ENCODE measurements around the gene NCR2. TPM values are rescaled to one million over a fixed set of nuclear protein-coding genes. Genes with fewer than 3 reads are reported as not detected.

NCR2 gene
- total RNA-seq, 2 donors from 2014 or later = not detected

DNA sequence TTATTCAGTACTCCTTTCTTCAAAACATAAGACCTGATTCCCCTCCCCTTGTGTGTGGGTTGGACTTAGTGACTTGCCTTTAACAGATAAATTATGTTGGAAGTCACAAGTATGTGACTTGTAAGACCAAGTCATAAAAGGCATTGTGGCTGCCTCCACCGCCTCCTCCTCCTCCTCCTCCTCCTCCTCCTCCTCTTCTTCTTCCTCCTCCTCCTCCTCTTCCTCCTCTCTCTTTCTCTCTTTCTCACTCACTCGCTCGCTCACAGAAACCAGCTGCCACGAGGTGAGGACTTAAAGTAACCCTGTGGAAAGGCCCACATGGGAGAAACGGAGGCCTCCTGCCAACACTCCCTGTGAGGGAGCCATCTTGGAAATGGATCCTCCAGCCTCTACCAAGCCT lies 64.0 kb downstream of the NCR2 start:
- no peak for DNase-seq
- no peak for TF ChIP-seq CTCF (conservative IDR thresholded peaks at IDR 0.05)
- H3K4me1 ChIP-seq (ENCODE audit: control insufficient read depth, insufficient read depth, low read length) = no peaks in the 10 kb centered on the region
- H3K27ac Mint-ChIP-seq = no peak overlapping the region
- H3K4me3 Mint-ChIP-seq = no peak overlapping the region
- peaks cover 85% of the 10 kb centered on the region for H3K27me3 Mint-ChIP-seq (ENCODE audit: insufficient read depth)
- H3K9ac ChIP-seq (ENCODE audit: extremely low read depth, low read length, poor library complexity, severe bottlenecking) = no peak overlapping the region
- H3K4me1 Mint-ChIP-seq = no peaks in the 10 kb centered on the region
- H3K9me3 Mint-ChIP-seq = peaks cover 6% of the 10 kb centered on the region
- H3K9me3 ChIP-seq (ENCODE audit: control insufficient read depth, low read length) = peaks cover 19% of the 10 kb centered on the region
- H3K27me3 ChIP-seq (ENCODE audit: control insufficient read depth, insufficient read depth, low read length, poor library complexity, severe bottlenecking) = peaks cover 53% of the 10 kb centered on the region
- H3K36me3 Mint-ChIP-seq (ENCODE audit: low read depth) = no peaks in the 10 kb centered on the region
- H3K27ac ChIP-seq (ENCODE audit: low read depth, low read length) = no peak overlapping the region
- WGBS, 2 experiments (ENCODE audit: insufficient coverage in 1 of 2, insufficient read length in 1 of 2) = 80 to 87% methylated on average over 1 to 5 of the region's 5 CpGs
- no peaks in the 10 kb centered on the region for H3K36me3 ChIP-seq (ENCODE audit: control insufficient read depth, insufficient read depth, low read length)
- no peak overlapping the region for H3K4me3 ChIP-seq (ENCODE audit: low read length)

Other genes with a start within 250 kb of the NCR2 start
- gene TREML1, start 181.3 kb upstream of the NCR2 start, total RNA-seq = under 1 TPM; 0.31 to 0.53 TPM
- not detected for gene TREM2, start 172.5 kb upstream of the NCR2 start, total RNA-seq
- not detected for gene TREML2, start 134.5 kb upstream of the NCR2 start, total RNA-seq
- gene TREML4, start 107.3 kb upstream of the NCR2 start, total RNA-seq = not detected
- gene TREM1, start 48.9 kb upstream of the NCR2 start, total RNA-seq = not detected
- 10 to 100 TPM; 44.4 to 47.7 TPM for gene FOXP4, start 210.8 kb downstream of the NCR2 start, total RNA-seq